C4-2B (cell line): ENCODE data around the gene SCYL1.

Experiments used
- CTCF ChIP-seq: fragments of 450-650 bp; conservative IDR thresholded peaks from 2 replicates; pipeline ENCODE4 v1.5.1; 2017; ENCODE audit warnings: mild to moderate bottlenecking
- ZFX ChIP-seq: fragments of 450-650 bp; IDR thresholded peaks from 2 replicates; pipeline ENCODE4 v1.6.1; 2017

GRCh38 chr11:65562788-65563187, 37.9 kb downstream of the SCYL1 start:
- TF ChIP-seq CTCF, result no peak
- TF ChIP-seq ZFX, result no peak
